ENCODE data around the gene ZNF552. TPM values are rescaled to one million over a fixed set of nuclear protein-coding genes. Genes with fewer than 3 reads are reported as not detected.

Gene ZNF552
- polyA plus RNA-seq, 4 donors, result 6.3 to 27.4 (median 18.0) TPM

DNA sequence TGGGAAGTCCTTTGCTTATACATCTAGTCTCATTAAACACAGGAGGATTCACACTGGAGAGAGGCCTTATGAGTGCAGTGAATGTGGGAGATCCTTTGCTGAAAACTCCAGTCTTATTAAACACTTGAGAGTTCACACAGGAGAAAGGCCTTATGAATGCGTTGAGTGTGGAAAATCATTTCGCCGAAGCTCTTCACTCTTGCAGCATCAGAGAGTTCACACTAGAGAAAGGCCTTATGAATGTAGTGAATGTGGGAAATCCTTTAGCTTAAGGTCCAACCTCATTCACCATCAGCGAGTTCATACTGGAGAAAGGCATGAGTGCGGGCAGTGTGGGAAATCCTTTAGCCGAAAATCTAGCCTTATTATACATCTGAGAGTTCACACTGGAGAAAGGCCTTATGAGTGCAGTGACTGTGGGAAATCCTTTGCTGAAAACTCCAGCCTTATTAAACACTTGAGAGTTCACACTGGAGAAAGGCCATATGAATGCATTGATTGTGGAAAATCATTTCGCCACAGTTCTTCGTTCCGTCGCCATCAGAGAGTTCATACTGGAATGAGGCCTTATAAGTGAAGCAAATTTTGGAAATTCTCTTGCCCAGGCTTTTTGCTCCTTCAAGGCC, 35.4 kb downstream of the ZNF552 start:
- no peak for DNase-seq (ENCODE audit: low read depth in 4 of 4, low spot score in 3 of 4)

- no peak for DNase-seq (ENCODE audit: low read depth in 4 of 4, low spot score in 3 of 4)
Observed at GRCh38 chr19:57778336-57778735, 36.4 kb downstream of the ZNF552 start.

DNA sequence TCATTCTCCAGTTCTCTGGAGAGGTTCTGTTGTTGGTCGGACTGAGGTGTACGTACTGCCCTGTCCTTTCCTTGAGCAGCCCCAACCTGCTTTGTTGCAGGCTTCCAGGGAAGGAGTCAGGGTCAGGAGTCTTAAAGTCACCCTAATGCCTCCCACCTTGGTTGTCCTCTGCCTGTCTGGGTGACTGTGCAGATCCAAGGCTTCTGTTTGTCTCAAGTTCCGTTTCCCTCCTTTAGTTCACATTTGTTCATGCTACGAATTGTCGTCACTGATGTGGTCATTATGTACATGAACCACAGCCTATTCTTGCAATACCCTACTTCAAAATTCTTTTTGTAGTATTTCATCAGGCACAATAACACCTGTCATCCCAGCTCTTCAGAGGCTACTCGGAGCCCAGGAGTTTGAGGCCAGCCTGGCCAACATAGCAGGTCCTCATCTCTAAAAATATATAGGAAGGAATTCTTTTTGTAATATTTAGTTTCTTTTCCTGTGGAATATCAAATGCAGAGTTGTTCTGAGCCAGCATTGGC, 37.9 kb downstream of the ZNF552 start:
- no peak for DNase-seq (ENCODE audit: low read depth in 4 of 4, low spot score in 3 of 4)

GRCh38 chr19:57773488-57773887, 41.2 kb downstream of the ZNF552 start:
- no peak for DNase-seq (ENCODE audit: low read depth in 4 of 4, low spot score in 3 of 4)

DNA sequence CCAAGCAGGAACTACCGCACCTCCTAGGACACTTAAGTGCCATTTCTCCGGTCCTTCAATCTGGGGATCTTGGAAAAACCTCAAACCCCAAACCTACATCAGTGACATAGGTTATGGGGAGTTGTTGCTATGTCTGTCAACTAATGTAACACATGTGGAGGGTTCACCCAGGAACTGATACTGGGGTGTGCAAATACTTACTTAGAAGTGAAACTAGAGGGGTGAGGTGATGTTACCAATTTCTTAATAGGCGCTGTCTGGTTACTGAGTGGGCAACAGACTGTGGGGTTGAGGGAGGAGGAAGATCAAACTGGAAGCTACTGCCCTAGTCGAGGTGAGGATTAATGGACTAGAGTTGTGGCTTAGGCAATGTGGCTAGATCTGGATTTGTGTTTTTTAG, 43.3 kb downstream of the ZNF552 start:
- DNase-seq (ENCODE audit: low read depth in 4 of 4, low spot score in 3 of 4), result no peak

- peak; percentile 74 to 86 (median 78) for DNase-seq (ENCODE audit: low read depth in 4 of 4, low spot score in 3 of 4)
Observed at GRCh38 chr19:57769345-57770131, 45.2 kb downstream of the ZNF552 start, which contains the start of gene ZNF586. Gene ZNF586 (plus strand): TSS chr19:57769676. CDS start chr19:57769843, 167 bp downstream.

- DNase-seq (ENCODE audit: low read depth in 4 of 4, low spot score in 3 of 4), result no peak
Observed at GRCh38 chr19:57759096-57759495, 55.6 kb downstream of the ZNF552 start.

DNA sequence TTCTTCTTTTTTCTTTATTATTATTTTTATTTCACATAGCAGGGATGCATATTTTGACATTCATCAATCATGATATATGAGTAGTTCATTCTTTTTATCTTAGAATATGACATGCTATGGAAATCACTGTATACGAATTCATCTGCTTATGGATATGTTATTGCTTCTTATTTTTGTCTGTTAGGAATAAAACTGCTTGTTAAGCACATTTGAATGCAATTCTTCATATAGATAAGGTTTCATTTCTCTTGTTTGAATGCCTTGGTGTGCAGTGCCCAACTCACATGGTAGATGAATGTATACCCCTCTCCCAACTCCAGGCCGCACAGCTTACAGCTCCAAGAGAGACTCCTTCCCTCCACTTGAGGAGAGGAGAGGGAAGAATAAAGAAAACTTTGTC, 56.8 kb downstream of the ZNF552 start:
- no peak for DNase-seq (ENCODE audit: low read depth in 4 of 4, low spot score in 3 of 4)

Other genes with a start within 250 kb of the ZNF552 start
- 10 to 100 TPM in 1 of 4 donors, 1 to 10 TPM in 3; 7.3 to 10.1 (median 8.6) TPM for gene ZNF416, start 236.0 kb downstream of the ZNF552 start, polyA plus RNA-seq (ENCODE audit: insufficient read length in 4 of 4)
- 10 to 100 TPM; 12.9 to 21.4 (median 17.3) TPM for gene ZIK1, start 230.8 kb downstream of the ZNF552 start, polyA plus RNA-seq (ENCODE audit: insufficient read length in 4 of 4)
- 1 to 10 TPM; 4.4 to 5.4 (median 4.7) TPM for gene ZNF530, start 215.0 kb downstream of the ZNF552 start, polyA plus RNA-seq (ENCODE audit: insufficient read length in 4 of 4)
- gene ZNF134, start 200.7 kb downstream of the ZNF552 start, polyA plus RNA-seq (ENCODE audit: insufficient read length in 4 of 4), result 10 to 100 TPM; 16.0 to 28.1 (median 27.1) TPM
- 10 to 100 TPM; 24.7 to 46.4 (median 32.4) TPM for gene ZNF211, start 181.7 kb downstream of the ZNF552 start, polyA plus RNA-seq (ENCODE audit: insufficient read length in 4 of 4)
- gene ZSCAN4, start 146.0 kb downstream of the ZNF552 start, polyA plus RNA-seq (ENCODE audit: insufficient read length in 4 of 4), result under 1 TPM in 2 of 4 donors, not detected in 2; 0.09 to 0.17 TPM
- gene ZNF551, start 132.9 kb downstream of the ZNF552 start, polyA plus RNA-seq (ENCODE audit: insufficient read length in 4 of 4), result 10 to 100 TPM in 3 of 4 donors, 1 to 10 TPM in 1; 9.3 to 17.4 (median 15.0) TPM
- 10 to 100 TPM; 22.8 to 33.6 (median 31.2) TPM for gene ZNF154, start 105.7 kb downstream of the ZNF552 start, polyA plus RNA-seq (ENCODE audit: insufficient read length in 4 of 4)
- gene ZNF671, start 87.3 kb downstream of the ZNF552 start, polyA plus RNA-seq (ENCODE audit: insufficient read length in 4 of 4), result 10 to 100 TPM in 3 of 4 donors, 1 to 10 TPM in 1; 9.4 to 19.4 (median 19.3) TPM
- gene ZNF776, start 68.1 kb downstream of the ZNF552 start, polyA plus RNA-seq (ENCODE audit: insufficient read length in 4 of 4), result 10 to 100 TPM; 24.9 to 39.6 (median 36.9) TPM
- 10 to 100 TPM; 15.6 to 27.2 (median 22.7) TPM for gene ZNF586, start 45.2 kb downstream of the ZNF552 start, polyA plus RNA-seq (ENCODE audit: insufficient read length in 4 of 4)
- gene ZNF587B, start 15.4 kb upstream of the ZNF552 start, polyA plus RNA-seq (ENCODE audit: insufficient read length in 4 of 4), result 10 to 100 TPM in 3 of 4 donors, 1 to 10 TPM in 1; 4.6 to 17.1 (median 15.0) TPM
- 10 to 100 TPM; 19.6 to 41.0 (median 26.1) TPM for gene ZNF587, start 34.9 kb upstream of the ZNF552 start, polyA plus RNA-seq (ENCODE audit: insufficient read length in 4 of 4)
- gene ZNF814, start 74.1 kb upstream of the ZNF552 start, polyA plus RNA-seq (ENCODE audit: insufficient read length in 4 of 4), result 10 to 100 TPM; 36.3 to 84.0 (median 53.2) TPM
- gene ZNF417, start 101.7 kb upstream of the ZNF552 start, polyA plus RNA-seq (ENCODE audit: insufficient read length in 4 of 4), result 10 to 100 TPM; 19.5 to 32.7 (median 25.6) TPM
- gene ZNF418, start 120.5 kb upstream of the ZNF552 start, polyA plus RNA-seq (ENCODE audit: insufficient read length in 4 of 4), result 10 to 100 TPM; 15.4 to 27.7 (median 24.1) TPM
- 10 to 100 TPM in 2 of 4 donors, 1 to 10 TPM in 2; 7.3 to 10.8 (median 9.1) TPM for gene ZNF256, start 132.8 kb upstream of the ZNF552 start, polyA plus RNA-seq (ENCODE audit: insufficient read length in 4 of 4)
- 1 to 10 TPM; 1.3 to 3.1 (median 2.2) TPM for gene C19orf18, start 159.6 kb upstream of the ZNF552 start, polyA plus RNA-seq (ENCODE audit: insufficient read length in 4 of 4)
- gene ZNF606, start 187.9 kb upstream of the ZNF552 start, polyA plus RNA-seq (ENCODE audit: insufficient read length in 4 of 4), result 10 to 100 TPM; 20.2 to 34.4 (median 30.8) TPM
- 1 to 10 TPM; 1.4 to 7.7 (median 2.5) TPM for gene ZSCAN1, start 219.1 kb upstream of the ZNF552 start, polyA plus RNA-seq (ENCODE audit: insufficient read length in 4 of 4)
- 10 to 100 TPM; 22.1 to 28.6 (median 23.9) TPM for gene ZNF135, start 244.4 kb upstream of the ZNF552 start, polyA plus RNA-seq (ENCODE audit: insufficient read length in 4 of 4)